SK-N-SH treated with all-trans-retinoic acid at 6 μM for 48 hours (cell line): ENCODE measurements around the gene IRGQ.

Experiments used
- ATAC-seq: fragments of 200-7000 bp; cut with Tn5 transposase; 3 replicates; pipeline ENCODE4 v1.9.1; 2020; ENCODE audit warnings: mild to moderate bottlenecking, moderate library complexity
- CREB5 ChIP-seq: fragments of 250-450 bp; sonication (Bioruptor Pico); IDR thresholded peaks from 2 replicates; pipeline ENCODE4 v1.5.1; 2020; ENCODE audit warnings: low read depth, mild to moderate bottlenecking, moderate library complexity
- CSDC2 ChIP-seq: fragments of 250-450 bp; sonication (Bioruptor Pico); IDR thresholded peaks from 2 replicates; pipeline ENCODE4 v1.5.0; 2020; ENCODE audit warnings: mild to moderate bottlenecking, moderate library complexity
- CSRNP3 ChIP-seq: fragments of 250-450 bp; sonication (Bioruptor Pico); IDR thresholded peaks from 2 replicates; pipeline ENCODE4 v1.5.1; 2021; ENCODE audit warnings: mild to moderate bottlenecking, moderate library complexity
- ESRRG ChIP-seq: fragments of 250-450 bp; sonication (Bioruptor Pico); IDR thresholded peaks from 2 replicates; pipeline ENCODE4 v1.6.1; 2021; ENCODE audit warnings: mild to moderate bottlenecking
- GLIS3 ChIP-seq: fragments of 250-450 bp; sonication (Bioruptor Pico); IDR thresholded peaks from 2 replicates; pipeline ENCODE4 v1.5.0; 2020; ENCODE audit warnings: mild to moderate bottlenecking, moderate library complexity
- ISL1 ChIP-seq: fragments of 250-450 bp; sonication (Bioruptor Pico); IDR thresholded peaks from 2 replicates; pipeline ENCODE4 v2.1.2; 2022; ENCODE audit warnings: mild to moderate bottlenecking, moderate library complexity
- OSR1 ChIP-seq: fragments of 250-450 bp; sonication (Bioruptor Pico); IDR thresholded peaks from 2 replicates; pipeline ENCODE4 v1.8.0; 2022; ENCODE audit warnings: moderate library complexity, mild to moderate bottlenecking, inconsistent platforms
- PATZ1 ChIP-seq: fragments of 250-450 bp; sonication (Bioruptor Pico); IDR thresholded peaks from 2 replicates; pipeline ENCODE4 v1.8.0; 2020; ENCODE audit warnings: mild to moderate bottlenecking, moderate library complexity, borderline replicate concordance
- POU6F1 ChIP-seq: fragments of 250-450 bp; sonication (Bioruptor Pico); IDR thresholded peaks from 2 replicates; pipeline ENCODE4 v1.8.0; 2021; ENCODE audit warnings: low read depth, mild to moderate bottlenecking, moderate library complexity, borderline replicate concordance
- PPARA ChIP-seq: fragments of 250-450 bp; sonication (Bioruptor Pico); IDR thresholded peaks from 2 replicates; pipeline ENCODE4 v1.5.0; 2020; ENCODE audit warnings: mild to moderate bottlenecking, borderline replicate concordance
- RARB ChIP-seq: fragments of 250-450 bp; sonication (Bioruptor Pico); IDR thresholded peaks from 2 replicates; pipeline ENCODE4 v1.8.0; 2021; ENCODE audit warnings: mild to moderate bottlenecking, moderate library complexity
- SNAI2 ChIP-seq: fragments of 250-450 bp; sonication (Bioruptor Pico); IDR thresholded peaks from 2 replicates; pipeline ENCODE4 v1.5.0; 2020; ENCODE audit warnings: mild to moderate bottlenecking, moderate library complexity
- TCF4 ChIP-seq: fragments of 250-450 bp; sonication (Bioruptor Pico); IDR thresholded peaks from 2 replicates; pipeline ENCODE4 v1.8.0; 2021; ENCODE audit warnings: mild to moderate bottlenecking, moderate library complexity, borderline replicate concordance
- TOX ChIP-seq: fragments of 250-450 bp; sonication (Bioruptor Pico); IDR thresholded peaks from 2 replicates; pipeline ENCODE4 v1.8.0; 2021; ENCODE audit warnings: mild to moderate bottlenecking, moderate library complexity, borderline replicate concordance
- TSHZ2 ChIP-seq: fragments of 250-450 bp; sonication (Bioruptor Pico); IDR thresholded peaks from 2 replicates; pipeline ENCODE4 v1.5.0; 2020; ENCODE audit warnings: mild to moderate bottlenecking, moderate library complexity
- ZFP3 ChIP-seq: fragments of 250-450 bp; sonication (Bioruptor Pico); IDR thresholded peaks from 2 replicates; pipeline ENCODE4 v1.5.0; 2020; ENCODE audit warnings: mild to moderate bottlenecking, moderate library complexity
- ZFP30 ChIP-seq: fragments of 450-650 bp; formaldehyde crosslinking; IDR thresholded peaks from 2 replicates; pipeline ENCODE4 v1.5.0; 2022; ENCODE audit warnings: mild to moderate bottlenecking, moderate library complexity
- ZNF565 ChIP-seq: fragments of 450-650 bp; formaldehyde crosslinking; conservative IDR thresholded peaks from 2 replicates; pipeline ENCODE4 v1.5.0; 2020; ENCODE audit warnings: low read depth, mild to moderate bottlenecking, moderate library complexity
- ZNF70 ChIP-seq: fragments of 450-650 bp; formaldehyde crosslinking; IDR thresholded peaks from 2 replicates; pipeline ENCODE4 v1.5.0; 2020; ENCODE audit warnings: mild to moderate bottlenecking, moderate library complexity
- ZNF8 ChIP-seq: fragments of 450-650 bp; formaldehyde crosslinking; IDR thresholded peaks from 2 replicates; pipeline ENCODE4 v1.5.0; 2020; ENCODE audit warnings: mild to moderate bottlenecking, moderate library complexity

IRGQ gene

GRCh38 chr19:43626838-43627237 is 30.9 kb upstream of the IRGQ start (continued):
- TF ChIP-seq POU6F1 (CRISPR knock-in tag) (no peak), ZNF70 (CRISPR knock-in tag) (no peak)

GRCh38 chr19:43625918-43626579 is 30.1 kb upstream of the IRGQ start:
- no peak; the same call in 2 of the 3 replicates for ATAC-seq
- TF ChIP-seq ZFP3 (CRISPR knock-in tag) (no peak), TSHZ2 (CRISPR knock-in tag) (no peak), ZNF565 (CRISPR knock-in tag) (no peak), ZFP30 (CRISPR knock-in tag) (no peak), CSRNP3 (CRISPR knock-in tag) (no peak), ZNF8 (no peak), ISL1 (CRISPR knock-in tag) (no peak), TCF4 (no peak), PATZ1 (CRISPR knock-in tag) (no peak), GLIS3 (CRISPR knock-in tag) (no peak), SNAI2 (CRISPR knock-in tag) (no peak), OSR1 (CRISPR knock-in tag) (no peak)

GRCh38 chr19:43624933-43625332 is 29.0 kb upstream of the IRGQ start:
- TF ChIP-seq CREB5 (CRISPR knock-in tag) (no peak), TOX (no peak), ESRRG (CRISPR knock-in tag) (no peak)
- no peak for ATAC-seq

- ATAC-seq, result no peak
These were observed 28.1 kb upstream of the IRGQ start for GRCh38 chr19:43623889-43624670.

More at GRCh38 chr19:43623889-43624670, 28.1 kb upstream of the IRGQ start:
- no peak for TF ChIP-seq TCF4
- TF ChIP-seq PPARA (CRISPR knock-in tag), result no peak
- no peak for TF ChIP-seq CSDC2 (CRISPR knock-in tag)
- TF ChIP-seq ZNF8, result no peak
- no peak for TF ChIP-seq TOX
- no peak for TF ChIP-seq RARB (CRISPR knock-in tag)
- TF ChIP-seq, all 23 proteins: peak for 0
